Hindlimb muscle (tissue), 1 donor: Measurements from ENCODE around the gene HTRA1. TPM values are rescaled to one million over a fixed set of nuclear protein-coding genes. Genes with fewer than 3 reads are reported as not detected.
A peak's percentile ranks its signal among the peaks of the same experiment; 100 is the strongest.

Source experiments
- DNase-seq: peaks from one replicate; pipeline ENCODE4 v3.0.0-alpha.2; 2013
- polyA plus RNA-seq: library from polyadenylated mRNA; unstranded; fragments of 120-200 nt; gene quantifications from one replicate; pipeline ENCODE4 v1.2.1, GENCODE V29; 2013; ENCODE audit not compliant: insufficient read length

Gene HTRA1
- polyA plus RNA-seq, result 58.6 TPM

DNA sequence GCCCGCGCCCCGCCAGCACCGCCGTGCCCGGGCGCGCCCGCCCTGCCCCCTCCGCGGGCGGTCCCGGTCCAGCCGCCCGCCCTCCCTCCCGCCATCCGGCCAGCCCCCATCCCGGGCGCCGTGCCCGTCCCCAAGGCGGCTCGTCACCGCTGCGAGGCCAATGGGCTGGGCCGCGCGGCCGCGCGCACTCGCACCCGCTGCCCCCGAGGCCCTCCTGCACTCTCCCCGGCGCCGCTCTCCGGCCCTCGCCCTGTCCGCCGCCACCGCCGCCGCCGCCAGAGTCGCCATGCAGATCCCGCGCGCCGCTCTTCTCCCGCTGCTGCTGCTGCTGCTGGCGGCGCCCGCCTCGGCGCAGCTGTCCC lies at the start of gene HTRA1:
Gene HTRA1 (plus strand): TSS at position 187 of the 362 bp plus-strand sequence. CDS start 100 bp downstream, at position 287.
- DNase-seq, result peak; percentile 79

GRCh38 chr10:122413327-122413726 lies 48.0 kb upstream of the HTRA1 start:
- no peak for DNase-seq

GRCh38 chr10:122417667-122418066 lies 43.7 kb upstream of the HTRA1 start:
- DNase-seq, result no peak

- no peak for DNase-seq
Observed at GRCh38 chr10:122419016-122419415, 42.3 kb upstream of the HTRA1 start.

- peak; percentile 34 for DNase-seq
Observed at GRCh38 chr10:122419876-122420623, 41.3 kb upstream of the HTRA1 start.

GRCh38 chr10:122420624-122421007 lies 40.7 kb upstream of the HTRA1 start:
- no peak for DNase-seq

- DNase-seq, result no peak
Observed at GRCh38 chr10:122421054-122421625, 40.2 kb upstream of the HTRA1 start.

GRCh38 chr10:122421742-122422141 lies 39.6 kb upstream of the HTRA1 start:
- DNase-seq, result no peak

- DNase-seq, result no peak
Observed at GRCh38 chr10:122422266-122422989, 38.9 kb upstream of the HTRA1 start.

- DNase-seq, result no peak
Observed at GRCh38 chr10:122424059-122424458, 37.3 kb upstream of the HTRA1 start.

DNA sequence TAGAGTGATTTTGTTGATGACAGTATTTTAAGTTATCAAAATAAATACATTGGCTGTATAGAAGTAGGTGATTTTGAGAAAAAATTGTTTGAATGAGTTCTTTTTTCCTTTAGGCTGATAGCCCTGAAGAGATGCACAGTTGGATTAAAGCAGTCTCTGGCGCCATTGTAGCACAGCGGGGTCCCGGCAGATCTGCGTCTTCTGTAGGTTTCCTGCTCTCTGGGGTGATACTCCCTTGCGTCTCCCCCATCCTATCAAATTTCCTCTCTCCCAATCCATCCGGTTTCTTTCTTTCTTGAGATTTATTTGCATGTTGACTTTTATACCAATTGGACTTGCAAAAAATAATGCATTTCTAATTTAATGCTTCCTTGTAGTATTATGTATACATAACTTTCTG lies 34.5 kb upstream of the HTRA1 start:
- DNase-seq, result no peak

- DNase-seq, result no peak
Observed at GRCh38 chr10:122427280-122427679, 34.1 kb upstream of the HTRA1 start.

GRCh38 chr10:122435212-122435827 lies 26.0 kb upstream of the HTRA1 start:
- DNase-seq, result no peak

DNA sequence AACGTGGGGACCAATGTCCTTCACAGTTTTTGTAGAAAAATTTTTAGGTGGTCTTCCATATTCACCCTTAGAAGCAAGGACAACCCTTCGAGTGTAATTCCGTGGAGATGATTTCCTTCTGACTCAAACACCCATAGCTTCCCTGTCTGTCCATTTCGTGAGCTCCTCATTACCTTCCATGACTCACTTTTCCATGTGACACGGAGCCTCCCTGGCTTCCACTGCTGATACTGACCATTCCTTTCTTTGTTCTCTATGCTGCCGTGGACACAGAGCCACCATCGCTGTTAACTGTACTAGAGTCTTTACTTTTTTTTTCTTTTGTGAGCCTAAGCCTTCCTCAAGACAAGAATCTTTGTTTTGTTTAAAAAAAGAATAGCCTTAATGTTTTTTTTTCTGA lies 19.4 kb upstream of the HTRA1 start:
- no peak for DNase-seq

- no peak for DNase-seq
Observed at GRCh38 chr10:122445469-122445868, 15.9 kb upstream of the HTRA1 start.

DNA sequence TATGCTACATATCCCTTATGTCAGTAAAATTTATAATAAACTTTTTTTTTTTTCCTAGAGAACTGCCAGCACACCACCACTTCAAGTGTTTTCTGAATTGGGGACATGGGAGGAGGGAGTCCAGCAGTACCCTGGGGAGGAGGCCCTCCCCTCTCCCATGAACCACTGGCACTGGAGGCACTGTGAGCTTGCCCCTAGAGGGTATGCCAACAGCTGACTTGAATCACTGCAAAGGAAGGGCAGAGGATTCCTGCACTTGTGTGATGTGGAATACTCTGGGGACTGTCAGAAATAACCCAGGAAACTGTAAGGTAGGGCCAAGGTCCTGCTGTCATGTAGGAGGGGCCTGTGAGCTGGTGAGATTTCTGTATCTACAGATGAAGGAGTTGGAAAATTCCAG lies 15.4 kb upstream of the HTRA1 start:
- DNase-seq, result no peak

- DNase-seq, result no peak
Observed at GRCh38 chr10:122446668-122447423, 14.5 kb upstream of the HTRA1 start.

DNA sequence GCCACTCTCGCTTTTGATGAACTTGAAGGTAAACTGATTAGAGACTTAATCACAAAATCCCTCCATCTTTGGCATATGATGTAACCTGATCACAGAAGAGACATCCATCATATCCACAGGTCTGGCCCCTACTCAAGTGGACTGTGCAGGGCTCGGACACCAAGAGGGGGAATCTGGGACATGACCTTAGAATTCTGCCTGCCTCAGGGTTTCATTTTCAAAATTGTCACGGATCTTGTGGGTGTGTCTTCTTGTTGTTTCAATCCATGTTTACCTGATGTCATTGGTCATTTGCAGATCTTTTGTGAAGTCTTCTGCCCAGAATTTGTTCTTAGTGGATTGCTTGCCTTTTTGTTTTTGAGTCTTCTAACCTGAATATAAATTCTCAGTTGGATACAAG lies 12.8 kb upstream of the HTRA1 start:
- no peak for DNase-seq

GRCh38 chr10:122449153-122449552 lies 12.2 kb upstream of the HTRA1 start:
- DNase-seq, result no peak

GRCh38 chr10:122450353-122450990 lies 10.9 kb upstream of the HTRA1 start:
- DNase-seq, result no peak

GRCh38 chr10:122454071-122454470 lies 7.3 kb upstream of the HTRA1 start:
- DNase-seq, result no peak

- no peak for DNase-seq
Observed at GRCh38 chr10:122454603-122455080, 6.7 kb upstream of the HTRA1 start, which contains the start of gene ARMS2. ARMS2 (plus strand) TSS chr10:122454653; CDS start chr10:122454728, 75 bp downstream.
